HG03469 (cell line): Measurements from ENCODE around the gene INCENP.

Source experiments
- ATAC-seq: cut with Tn5 transposase; IDR thresholded peaks from one replicate; pipeline ENCODE4 v1.9.1; 2021; ENCODE audit warnings: mild to moderate bottlenecking, moderate library complexity, moderate number of reproducible peaks; ENCODE audit not compliant: unreplicated experiment

INCENP gene

DNA sequence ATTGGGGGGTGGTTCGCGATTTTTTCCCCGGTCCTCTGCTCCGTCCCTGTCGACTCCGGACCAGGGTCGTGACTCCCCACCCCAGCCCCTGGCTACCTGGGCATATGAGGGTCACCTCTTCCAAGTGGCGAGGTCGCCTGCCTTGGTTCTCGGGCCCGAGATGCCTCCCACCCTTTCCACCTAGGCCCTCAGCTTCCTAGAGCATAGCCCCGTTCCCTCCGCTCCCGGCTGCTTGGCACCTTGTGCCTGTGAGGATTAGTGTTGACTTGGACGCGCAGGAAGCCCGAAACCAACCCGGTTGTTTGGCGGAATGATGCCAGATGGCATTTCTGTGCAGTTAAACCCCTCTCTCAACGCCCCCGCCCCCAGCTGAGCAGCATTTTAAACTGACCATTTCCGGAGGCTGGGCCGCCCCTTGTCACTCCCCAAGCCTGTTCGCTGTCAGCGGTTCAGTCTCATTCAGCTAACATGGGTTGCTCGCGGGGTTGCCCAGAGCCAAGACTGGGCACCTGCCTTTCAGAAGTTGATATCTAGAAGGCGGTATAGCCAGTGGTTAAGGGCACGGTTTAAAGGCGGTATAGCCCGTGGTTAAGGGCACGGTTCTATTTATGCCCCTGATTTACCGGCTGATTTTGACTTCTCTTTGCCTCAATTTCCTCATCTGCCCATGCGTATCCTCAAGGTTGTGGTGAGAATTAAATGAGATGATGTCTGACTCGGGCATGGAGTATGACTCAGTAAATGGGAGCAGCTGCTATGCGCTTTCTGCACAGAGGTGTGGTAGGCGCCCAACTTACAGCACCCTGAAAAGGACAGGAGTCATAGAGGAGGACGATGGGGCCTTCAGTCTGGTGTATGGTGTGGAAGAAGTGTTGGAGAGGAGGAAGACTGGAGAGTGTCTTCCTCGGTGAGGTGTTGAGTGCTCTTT lies 639 bp downstream of the INCENP start:
- ATAC-seq: no peak

DNA sequence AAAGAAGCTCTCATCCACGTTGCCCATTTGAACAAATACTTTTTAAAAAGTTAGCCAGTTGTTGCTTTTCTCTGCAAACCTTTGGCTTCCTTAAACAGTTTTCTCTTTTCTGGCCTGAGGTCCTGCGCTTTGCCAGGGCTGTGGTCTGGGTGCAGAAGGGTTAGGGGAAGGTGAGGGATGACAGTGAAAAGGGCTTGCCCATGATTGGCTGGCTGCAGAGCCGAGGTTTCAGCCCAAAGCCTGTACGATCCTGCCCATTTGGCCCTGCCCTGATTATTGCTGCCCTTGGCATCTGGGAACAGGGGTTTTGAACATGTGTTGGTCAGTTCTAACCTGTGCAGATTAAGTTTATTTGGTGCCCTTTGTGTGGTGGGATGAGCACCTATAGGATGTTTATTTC lies 1.5 kb downstream of the INCENP start:
- no peak for ATAC-seq

DNA sequence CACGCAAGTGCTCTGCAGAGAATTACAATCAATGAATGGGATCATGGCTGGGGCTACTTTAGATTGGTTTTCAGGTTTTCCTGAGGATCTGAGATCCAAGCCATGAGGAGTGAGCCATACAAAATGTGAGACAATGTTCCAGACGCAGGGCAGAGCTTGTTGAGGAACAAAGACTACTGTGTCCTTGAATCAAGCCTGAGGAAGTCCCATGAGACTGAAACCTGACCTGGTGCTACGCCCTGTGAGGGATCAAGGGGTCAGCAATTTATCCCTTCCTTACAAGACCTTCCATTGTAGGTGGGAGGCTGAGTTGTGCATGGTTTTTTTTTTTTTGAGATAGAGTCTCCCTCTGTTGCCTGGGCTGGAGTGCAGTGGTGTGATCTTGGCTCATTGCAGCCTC lies 2.1 kb downstream of the INCENP start:
- no peak for ATAC-seq

DNA sequence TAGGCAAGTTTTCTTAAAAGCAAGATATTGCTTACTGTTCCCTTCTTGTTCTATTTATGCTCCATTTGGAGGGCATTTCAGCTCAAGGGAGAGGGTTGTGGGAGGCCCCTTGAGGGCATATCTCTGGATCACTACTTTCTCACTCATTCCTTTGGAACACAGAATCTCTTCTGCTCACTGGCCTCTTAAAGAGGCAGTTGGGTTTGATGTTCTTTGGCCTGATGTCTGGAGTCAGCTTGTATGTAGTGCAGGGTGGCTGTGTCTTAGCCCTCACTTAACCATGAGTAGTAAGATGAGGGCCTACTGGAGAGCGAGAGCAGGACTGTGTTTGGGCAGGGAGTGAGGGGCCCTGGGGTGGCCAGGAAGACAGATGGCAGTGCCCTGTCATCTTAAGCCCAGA lies 3.6 kb downstream of the INCENP start:
- no peak for ATAC-seq

DNA sequence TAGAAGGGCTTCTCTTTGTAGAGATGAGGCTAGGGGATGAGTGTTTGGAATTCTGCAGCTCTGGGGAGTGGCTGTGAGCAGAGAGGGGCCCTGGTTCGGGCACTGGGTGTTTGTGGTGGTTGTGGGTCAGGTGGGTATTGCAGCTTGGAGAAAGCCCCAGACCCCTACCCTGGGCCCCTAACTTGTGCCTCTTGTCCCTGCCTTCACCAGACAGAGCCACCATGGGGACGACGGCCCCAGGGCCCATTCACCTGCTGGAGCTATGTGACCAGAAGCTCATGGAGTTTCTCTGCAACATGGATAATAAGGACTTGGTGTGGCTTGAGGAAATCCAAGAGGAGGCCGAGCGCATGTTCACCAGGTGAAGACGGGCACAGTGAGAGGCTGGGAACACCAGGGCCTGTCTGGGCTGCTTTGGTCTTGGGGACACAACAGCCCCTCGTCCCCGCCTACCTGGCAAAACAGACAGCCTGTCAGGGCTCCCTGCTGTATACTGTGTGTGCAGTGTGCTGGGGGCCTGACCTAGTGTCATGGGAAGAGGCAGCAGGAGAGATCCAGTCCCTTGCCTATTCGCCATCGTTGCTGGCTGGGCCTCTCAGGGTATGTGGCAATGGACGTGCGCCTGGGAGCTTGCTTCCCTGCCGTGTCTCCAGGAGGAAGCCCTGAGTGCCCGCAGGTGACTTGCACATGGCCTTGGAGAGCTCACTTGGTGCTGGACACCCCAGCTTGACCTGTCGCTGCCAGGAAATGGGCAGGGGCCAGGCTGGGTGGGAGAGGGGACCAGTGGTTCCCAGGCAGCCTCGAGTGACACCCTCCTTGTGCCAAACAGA lies 4.3 kb downstream of the INCENP start:
- no peak for ATAC-seq

DNA sequence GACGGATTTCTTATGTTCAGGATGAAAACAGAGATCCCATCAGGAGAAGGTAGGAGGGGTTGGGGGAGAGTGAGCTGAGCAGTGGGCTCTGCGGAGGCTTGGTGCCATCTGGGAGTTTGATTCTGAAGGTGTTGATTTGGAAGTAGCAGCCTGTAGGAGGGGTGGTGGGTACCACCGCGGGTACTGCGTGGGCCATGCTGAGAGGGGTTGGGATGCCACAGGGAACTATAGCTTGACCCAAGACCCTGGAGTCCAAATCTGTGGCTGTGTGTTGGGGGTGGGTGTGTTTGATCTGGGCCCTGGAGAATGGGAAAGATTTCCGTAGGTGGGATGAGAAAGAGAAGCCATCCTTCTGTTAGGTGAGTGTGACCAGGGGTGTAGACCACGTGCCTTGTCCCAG lies 5.0 kb downstream of the INCENP start:
- ATAC-seq: no peak

DNA sequence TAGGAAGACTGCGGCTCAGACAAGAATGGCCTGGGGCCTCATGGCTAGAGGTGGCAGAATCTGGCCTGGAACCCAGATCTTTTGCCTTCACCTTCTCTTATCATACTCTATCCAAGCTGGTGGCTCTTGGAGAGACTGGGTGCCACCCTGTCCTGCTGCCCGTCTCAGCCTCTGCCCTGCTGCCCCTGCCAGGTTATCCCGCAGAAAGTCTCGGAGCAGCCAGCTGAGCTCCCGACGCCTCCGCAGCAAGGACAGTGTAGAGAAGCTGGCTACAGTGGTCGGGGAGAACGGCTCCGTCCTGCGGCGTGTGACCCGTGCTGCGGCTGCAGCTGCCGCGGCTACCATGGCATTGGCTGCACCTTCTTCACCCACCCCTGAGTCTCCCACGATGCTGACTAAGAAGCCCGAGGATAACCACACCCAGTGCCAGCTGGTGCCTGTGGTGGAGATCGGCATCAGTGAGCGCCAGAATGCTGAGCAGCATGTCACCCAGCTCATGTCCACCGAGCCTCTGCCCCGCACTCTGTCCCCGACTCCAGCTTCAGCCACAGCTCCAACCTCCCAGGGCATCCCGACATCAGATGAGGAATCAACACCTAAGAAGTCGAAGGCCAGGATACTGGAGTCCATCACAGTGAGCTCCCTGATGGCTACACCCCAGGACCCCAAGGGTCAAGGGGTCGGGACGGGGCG lies 5.9 kb downstream of the INCENP start:
- no peak for ATAC-seq

DNA sequence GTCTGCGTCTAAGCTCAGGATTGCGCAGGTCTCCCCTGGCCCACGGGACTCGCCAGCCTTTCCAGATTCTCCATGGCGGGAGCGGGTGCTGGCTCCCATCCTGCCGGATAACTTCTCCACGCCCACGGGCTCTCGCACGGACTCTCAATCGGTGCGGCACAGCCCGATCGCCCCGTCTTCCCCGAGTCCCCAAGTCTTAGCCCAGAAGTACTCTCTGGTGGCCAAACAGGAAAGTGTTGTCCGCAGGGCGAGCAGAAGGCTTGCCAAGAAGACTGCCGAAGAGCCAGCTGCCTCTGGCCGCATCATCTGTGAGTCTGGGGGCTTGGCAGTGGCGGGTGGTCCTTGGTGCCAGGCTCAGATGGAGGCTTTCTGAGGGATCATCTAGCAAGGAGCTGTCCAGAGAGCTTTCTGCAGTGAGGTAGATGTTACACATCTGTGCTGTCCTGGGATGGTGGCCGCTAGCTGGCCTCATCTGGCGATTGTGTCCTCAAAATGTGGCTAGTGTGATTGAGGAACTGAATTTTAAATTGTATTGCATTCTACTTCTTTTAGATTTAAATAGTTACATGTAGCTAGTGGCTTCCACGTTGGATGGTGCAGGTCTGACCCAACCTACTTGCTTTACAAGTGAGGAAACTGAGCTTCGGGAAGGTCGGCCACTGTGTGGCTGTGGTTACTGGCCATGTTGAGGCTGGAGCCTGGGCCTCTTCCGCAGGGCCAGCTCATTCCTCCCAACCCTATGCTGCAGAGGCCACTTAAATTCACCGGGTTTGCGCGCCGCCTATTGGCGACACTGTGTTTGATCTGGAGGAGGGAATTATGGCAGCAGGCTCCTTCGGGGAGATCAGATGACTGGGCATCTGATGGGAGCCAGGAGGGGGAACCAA lies 6.7 kb downstream of the INCENP start:
- no peak for ATAC-seq

DNA sequence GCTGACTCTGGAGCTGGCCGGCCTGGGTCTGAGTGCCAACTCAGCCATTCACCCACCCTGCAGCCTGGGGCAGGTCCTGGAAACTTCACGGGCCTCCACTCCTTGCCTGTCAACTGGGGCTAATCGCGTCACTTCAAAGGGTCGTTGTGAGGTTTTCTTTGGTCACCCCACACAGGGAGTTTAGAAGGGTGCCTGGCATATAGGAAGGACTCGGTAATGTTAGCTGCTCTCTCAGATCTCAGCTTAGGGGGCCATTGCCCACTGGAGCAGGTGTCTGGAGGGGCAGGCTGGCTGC lies 7.3 kb downstream of the INCENP start:
- ATAC-seq: no peak

DNA sequence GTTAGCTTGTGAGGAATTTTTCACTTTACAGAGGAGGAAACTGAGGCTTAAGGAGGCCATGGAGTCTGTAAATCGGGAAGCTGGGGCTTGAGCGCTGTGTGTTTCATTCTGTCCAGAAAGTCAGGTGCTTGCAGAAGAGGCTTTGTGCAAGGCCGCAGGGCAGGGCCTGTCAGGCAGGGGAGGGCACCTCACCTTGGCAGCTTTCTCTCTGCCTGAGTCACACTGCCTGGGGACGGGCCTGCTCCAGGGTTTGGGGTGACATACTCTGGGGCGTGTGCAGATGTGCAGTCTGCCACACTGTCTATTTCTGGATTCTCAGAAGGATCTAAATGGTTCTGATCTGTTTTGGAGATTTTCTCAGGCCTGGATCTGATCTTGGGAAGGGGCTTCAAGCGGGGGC lies 8.4 kb downstream of the INCENP start:
- no peak for ATAC-seq

DNA sequence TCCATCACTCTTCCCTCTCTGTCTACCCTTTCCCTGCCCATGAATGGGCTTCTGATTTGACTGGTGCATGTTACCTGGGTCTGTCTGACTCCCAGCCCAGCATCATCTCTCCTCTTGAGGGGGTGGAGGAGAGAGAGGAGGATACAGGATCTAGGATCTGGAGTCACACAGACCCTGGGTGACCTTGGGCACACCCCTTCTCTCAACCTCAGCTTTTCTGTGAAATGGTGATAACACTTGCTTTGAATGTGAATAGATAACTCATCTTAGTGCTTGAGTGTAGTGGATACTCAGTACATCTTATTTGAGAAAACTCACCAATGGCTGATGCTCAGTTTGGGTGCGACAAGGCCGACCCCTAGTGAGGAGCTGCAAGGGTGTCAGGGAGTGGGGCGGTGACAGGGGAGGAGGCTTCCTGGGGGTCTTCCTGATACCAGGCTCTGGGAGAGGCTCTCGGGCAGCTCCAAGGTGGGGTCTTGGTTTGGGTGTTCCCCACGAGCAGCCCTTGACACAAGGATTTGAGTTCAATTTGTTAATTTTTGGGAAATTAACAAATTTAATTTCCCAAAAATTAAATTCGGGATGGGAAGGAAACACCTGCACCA lies 9.0 kb downstream of the INCENP start:
- no peak for ATAC-seq

DNA sequence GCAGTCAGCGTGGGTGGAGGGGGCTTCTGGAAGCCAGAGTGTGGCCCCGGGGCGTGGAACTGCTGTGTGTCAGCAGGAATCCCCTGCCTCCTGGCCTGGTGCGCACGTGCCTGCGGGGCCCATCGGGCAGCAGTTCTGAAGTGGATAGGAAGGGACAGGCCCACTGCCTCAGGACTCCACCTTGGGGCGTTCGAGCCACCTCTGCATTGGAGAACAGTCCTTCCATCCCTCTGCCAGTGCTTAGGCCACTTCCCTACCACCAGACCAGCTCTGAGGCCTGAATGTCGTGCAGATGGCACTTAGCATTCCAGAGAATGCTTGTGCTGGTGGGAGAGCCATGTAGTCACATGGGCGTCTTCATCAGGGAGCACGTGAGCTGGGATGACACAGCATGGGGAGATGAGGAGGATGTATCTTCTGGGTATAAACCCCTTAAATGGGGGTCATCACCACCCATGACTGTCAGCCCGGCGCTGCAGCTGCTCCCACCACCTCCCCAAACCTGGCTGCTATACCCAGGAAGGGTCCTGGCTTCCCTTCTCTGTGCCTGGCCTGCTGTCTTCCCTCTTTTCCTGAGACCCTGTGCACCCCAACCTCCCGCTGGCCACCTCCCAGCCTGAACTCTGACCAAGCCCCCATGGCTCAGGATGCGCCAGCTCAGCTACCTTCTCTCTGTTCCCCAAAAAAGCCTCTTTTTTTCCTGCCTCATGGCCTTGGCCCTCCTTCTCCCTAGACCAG lies 9.7 kb downstream of the INCENP start:
- no peak for ATAC-seq

DNA sequence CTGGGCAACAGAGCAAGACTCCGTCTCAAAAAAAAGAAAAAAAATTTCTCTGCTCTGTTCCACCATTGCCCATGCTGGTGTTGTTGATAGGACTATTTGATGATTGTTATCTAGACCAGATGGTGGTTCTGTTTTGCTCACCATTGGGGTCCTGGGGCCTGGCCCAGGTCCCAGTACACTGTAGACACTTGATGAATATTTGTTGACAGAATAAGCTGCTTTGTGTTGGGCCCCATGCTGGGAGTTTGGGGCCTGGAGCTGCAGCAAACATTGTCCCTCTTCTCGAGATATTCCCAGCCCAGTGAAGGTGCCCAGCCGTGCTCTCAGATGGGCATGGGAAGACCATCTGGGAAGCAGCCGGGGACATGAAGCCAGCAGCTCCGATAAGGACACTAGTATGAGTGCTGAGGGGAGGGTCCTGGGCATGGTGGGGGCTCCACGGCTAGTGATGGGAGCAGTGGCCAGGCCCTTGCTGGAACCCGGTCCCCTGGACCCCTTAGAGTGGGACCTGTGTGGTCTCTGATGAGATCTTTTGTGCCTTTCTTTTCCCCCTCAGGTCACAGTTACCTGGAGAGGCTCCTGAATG lies 13.6 kb downstream of the INCENP start:
- no peak for ATAC-seq

DNA sequence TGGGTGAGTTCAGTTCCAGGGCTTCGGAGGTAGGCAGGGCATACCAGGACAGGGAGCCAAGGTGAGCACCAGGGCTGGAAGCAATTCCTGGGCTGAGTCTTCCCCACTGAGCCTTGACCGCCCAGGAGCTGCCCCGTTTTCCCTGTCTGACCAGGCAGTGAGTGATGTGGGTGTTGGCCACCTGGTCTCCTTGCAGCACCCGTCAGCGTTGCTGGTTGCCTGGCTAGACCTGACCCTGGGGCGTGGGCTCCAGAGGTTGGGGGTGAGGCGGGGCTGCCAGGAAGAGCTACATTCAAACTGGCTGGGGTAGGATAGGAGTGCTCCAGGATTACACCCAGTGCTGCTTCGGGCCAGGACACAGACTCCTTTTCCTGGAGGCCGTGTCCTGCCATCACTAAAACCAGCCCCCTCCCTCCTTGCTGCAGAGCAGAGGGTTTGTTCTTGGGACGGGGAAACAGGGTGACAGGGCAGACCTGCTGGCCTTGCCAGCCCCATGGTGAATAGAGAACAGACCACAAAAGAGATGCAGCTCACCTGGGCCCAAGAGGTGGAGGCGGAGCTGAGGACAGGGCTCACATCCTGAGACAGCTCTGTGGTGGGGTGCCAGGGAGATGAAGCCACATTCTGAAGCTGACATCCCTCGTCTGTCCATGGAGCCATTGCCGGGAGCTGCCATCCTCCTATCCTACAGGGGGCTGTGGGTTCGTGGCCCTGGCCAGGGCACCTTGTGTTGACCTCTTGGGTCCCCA lies 14.2 kb downstream of the INCENP start:
- no peak for ATAC-seq

DNA sequence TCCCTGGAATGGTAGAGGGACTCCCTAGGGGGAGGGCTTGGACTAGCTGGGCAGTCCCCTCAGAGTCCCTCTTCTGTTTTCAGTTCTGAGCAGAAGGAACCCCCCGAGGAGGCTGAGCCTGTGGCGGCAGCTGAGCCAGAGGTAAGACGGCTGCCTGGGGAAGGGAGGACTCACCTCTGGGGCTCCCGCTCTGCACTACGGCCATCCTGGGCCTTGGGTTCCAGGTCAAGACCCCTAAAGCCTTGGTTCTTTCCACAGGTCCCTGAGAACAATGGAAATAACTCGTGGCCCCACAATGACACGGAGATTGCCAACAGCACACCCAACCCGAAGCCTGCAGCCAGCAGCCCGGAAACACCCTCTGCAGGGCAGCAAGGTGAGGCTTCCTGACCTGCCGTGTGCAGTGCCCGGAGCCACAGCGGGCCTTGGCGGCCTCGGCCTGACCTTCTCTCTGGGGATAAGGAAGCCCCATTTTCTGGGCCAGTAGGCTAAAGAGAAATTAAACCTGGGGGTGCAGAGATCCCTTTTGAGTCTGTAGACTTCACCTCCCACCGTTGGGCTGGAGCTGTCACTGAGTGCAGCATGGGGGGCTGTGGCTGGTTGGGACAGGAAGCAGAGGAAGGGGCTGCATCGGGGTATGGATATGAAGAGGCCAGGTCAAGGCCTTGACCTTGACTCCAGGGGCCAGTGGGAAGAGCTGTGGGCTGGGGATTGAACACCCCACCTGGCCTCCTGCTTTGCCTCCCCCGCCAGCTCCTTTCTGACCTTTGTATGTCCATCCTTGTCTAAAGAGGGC lies 15.0 kb downstream of the INCENP start:
- no peak for ATAC-seq

DNA sequence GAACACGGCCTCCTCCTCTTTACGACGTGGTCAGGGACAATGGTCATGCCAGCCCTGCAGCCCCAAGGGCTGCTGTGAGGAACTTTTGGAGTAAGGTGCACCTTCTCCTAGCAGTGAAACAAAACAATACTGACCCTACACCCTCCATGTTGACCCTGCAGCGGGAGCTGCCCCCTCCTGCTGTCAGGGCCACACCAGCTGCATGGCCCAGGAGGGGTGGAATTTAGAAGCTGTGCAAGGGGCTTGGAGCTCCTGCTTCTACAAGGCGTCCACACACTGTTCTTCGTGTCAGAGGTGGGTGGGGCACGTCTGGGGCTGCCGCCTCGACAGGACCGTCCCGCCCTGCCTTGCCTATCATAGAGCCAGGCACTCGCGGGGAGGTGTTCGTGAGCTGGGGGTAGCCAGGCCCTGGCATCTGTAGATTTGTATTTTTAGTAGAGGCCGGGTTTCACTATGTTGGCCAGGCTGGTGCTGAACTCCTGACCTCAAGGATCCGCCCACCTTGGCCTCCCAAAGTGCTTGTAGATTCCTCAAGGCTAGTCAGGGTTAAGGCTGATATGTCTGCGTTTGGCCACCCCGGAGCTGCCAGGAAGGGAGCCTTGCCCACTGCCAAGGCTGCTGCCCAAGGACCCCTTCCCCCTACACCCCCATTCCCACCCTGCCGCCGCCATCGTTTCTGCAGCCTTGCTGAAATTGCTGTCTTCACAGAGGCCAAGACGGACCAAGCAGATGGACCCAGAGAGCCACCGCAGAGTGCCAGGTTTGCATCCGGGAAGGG lies 15.9 kb downstream of the INCENP start:
- ATAC-seq: no peak
